Uterus (tissue), 2 donors: Measurements from ENCODE around the gene SLIT3.

Experiments used
- POLR2A ChIP-seq, 2 donors: fragments of 450-650 bp; IDR thresholded peaks; one replicate each; pipeline ENCODE4 v1.6.1; 2016; ENCODE audit warnings: antibody characterized with exemption in 2 of 2, mild to moderate bottlenecking in 1 of 2, moderate library complexity in 1 of 2
- TF ChIP-seq, protein P1 (sequence below), 4 experiments: fragments of 200-600 bp in 2 of 4; fragments of 450-650 bp in 2 of 4; sonication (generic) in 2 of 4; IDR thresholded peaks; one replicate each; pipeline ENCODE4 v1.5.1; 2016 to 2019; ENCODE audit warnings: antibody characterized with exemption in 4 of 4, mild to moderate bottlenecking in 2 of 4, moderate library complexity in 1 of 4

DNA sequence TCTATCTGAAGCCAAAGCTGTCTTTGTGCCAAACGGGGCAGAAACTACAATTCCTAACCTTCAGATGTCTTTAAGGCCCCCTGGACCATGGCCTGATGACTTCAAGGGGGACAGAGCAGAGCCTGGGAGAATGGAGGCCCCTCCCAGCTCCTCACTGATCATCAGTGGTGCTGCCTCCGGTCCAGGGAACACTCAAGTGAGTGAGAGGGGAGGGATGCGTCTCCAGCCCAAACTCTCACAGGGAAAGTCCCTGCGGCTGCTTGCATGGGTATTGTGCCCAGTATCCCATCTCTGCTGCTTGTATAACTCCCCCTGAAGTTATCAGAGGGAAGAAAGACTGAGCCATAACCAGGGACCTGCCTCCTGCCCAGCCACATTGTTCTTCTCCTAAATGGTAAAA, 490.3 kb downstream of the SLIT3 start:
- TF ChIP-seq, protein P1, sequence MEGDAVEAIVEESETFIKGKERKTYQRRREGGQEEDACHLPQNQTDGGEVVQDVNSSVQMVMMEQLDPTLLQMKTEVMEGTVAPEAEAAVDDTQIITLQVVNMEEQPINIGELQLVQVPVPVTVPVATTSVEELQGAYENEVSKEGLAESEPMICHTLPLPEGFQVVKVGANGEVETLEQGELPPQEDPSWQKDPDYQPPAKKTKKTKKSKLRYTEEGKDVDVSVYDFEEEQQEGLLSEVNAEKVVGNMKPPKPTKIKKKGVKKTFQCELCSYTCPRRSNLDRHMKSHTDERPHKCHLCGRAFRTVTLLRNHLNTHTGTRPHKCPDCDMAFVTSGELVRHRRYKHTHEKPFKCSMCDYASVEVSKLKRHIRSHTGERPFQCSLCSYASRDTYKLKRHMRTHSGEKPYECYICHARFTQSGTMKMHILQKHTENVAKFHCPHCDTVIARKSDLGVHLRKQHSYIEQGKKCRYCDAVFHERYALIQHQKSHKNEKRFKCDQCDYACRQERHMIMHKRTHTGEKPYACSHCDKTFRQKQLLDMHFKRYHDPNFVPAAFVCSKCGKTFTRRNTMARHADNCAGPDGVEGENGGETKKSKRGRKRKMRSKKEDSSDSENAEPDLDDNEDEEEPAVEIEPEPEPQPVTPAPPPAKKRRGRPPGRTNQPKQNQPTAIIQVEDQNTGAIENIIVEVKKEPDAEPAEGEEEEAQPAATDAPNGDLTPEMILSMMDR (IDR thresholded peaks at IDR 0.05): no peak
- TF ChIP-seq POLR2A (IDR thresholded peaks at IDR 0.05): no peak
